Activated CD8-positive, alpha-beta memory T cell treated with anti-CD3 and anti-CD28 coated beads, Interleukin-2, amount 50 U/mL, for 4 hours (primary cell): ENCODE data around the gene RAB6B.

Experiments used
- DNase-seq: peaks from one replicate; pipeline ENCODE4 v3.0.0-alpha.2; 2020

Gene RAB6B

DNA sequence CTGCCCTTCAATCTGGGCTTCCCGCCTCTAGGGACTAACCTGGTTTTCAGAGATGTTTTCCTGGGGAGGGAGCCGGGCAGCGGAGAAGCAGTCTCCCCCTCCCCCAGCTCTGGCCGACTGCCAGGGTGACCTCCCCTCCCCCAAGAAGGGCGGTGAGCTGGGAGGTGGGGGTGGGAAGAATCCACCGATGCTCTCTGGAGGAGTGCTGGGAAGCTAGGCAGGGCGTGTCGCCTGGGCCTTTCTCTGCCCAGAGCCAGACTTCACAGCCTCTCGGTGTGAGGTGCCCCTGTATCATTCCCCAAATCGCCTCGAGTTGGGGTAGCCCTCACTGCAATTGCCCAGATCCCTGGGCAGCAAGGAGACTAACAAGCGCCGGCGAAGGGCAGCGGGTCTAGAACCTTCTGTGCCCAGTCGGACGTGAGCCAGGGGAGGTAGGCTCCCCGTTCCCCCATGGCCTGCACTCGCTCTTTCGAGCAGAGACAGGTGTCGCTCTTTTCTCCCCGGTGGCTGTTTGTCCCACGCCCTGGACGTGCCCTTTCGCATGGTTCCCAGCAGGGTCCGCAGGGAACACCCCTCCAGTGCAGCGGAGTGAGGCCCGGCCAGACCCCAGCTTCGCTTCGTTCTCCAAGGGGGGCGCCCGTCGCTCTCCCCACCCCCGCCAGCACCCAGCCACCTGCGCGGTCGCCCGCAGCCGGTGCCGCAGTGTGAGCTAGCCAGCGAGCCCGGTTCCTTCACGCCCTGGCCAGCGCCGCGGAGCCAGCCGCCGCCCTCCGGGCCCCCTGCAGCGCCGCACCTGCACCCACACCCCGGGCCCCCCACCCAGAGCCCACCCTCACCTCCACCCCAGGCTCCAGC, 1.1 kb downstream of the RAB6B start:
- no peak for DNase-seq

DNA sequence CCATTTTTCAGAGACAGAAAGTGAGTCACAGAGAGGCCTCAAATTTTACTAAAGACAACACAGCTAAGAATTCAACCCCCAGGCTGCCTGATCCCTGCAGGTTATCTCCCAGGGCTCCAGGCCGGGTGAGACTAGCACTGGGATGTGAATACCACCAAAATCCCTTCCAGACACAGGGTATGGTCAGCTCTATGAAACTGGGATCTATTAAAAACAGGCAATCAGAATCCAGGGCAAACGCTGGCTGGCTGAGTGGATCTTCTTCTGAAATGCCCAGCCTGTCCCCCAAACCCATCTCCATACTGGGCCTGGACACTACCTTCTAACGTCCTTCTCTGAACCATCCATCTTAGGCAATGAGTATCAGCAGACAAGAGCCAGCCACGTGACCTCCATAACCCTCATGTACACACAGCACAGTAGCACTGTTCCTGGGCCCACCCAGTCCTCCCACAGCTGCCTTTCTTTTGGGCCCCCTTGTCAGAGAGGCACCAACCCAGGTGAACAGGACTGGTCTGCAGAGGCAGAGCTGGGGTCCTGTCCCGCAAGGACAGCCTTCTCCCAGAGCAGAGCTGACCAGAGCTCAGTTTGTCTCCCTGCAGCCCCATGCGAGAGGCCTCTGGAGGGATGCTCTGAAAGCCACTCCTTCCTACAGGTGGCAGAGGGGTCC, 1.9 kb downstream of the RAB6B start:
- no peak for DNase-seq

- no peak for DNase-seq
These were observed 3.0 kb downstream of the RAB6B start for GRCh38 chr3:133892541-133893231.

DNA sequence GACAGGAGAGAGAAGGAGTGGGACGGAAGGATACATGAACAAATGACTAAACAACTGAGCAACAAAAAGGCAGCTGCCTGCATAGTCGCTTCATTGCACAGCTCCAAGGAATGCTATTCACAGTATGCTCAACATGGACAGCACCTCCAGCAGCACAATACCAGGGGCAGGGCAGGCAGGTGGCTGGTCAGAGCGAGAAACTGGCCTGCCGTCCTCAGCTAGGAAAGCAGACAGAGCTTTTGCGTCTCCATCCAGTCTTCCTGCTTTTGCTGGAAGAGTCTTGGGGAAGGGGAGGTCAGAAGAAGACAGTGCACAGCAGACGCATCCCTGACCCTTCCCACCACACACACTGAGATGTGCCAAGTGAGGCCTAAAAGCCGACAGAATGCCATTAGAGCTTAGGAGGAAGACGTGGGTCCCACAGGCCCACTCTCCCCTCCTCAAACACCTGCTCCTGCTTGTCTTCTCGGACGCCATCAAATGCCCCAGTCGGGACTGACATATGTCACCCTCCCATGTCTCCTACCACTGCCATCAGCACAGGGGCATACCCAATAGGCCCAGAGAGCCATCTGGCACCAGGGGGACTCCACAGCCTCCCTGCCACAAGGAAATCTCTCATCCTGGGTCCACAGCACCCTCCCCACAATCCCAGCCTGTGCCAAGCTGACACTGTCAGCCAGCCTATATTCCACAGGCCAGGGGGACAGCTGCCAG, 3.9 kb downstream of the RAB6B start:
- DNase-seq, result no peak

GRCh38 chr3:133890972-133891644, 4.6 kb downstream of the RAB6B start:
- DNase-seq, result no peak

GRCh38 chr3:133890037-133890436, 5.6 kb downstream of the RAB6B start:
- no peak for DNase-seq

GRCh38 chr3:133888726-133889340, 6.8 kb downstream of the RAB6B start:
- DNase-seq, result no peak

DNA sequence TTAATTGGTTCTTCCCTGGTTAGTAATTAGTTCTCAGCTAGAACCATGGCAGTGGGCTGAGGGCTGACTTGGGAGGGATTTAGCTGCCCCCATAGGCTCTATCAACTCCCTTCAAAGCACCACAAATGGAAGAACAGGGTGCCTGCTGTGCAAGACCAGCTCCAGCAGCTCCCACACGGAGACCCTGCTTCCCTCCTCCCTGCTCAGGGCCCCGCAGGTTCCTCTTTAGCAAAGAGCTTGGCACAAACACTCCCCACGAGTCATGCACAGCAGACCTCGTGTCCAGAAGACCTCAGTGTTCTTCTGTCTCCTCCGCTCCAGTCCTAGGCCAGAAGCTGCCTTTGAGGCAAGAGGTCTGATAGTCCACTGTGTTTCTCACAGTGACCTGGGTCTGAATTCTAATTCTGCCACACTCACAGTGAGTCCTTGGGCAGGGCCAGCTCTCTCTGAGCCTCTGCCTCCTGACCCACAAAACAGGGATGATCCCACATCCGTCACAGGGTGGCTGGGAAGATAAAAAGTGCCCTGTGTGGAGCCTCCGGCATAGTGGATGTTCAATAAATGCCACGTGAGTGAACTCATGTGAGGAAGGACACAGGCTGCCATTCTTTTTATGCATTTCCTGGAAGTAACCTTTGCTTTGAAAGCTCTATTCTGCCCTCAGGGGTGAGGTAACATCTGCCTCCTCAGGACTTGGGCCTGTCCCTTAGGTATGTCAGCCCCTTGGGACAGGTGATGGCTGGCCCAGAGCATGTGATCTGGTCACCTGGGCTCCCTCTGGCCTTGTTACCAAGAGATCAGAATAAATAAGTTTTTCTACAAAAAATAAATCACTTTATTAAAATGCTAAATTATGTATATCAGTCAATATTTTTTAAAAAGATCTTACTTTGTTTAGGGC, 7.6 kb downstream of the RAB6B start:
- DNase-seq, result no peak

GRCh38 chr3:133887074-133887802, 8.4 kb downstream of the RAB6B start:
- DNase-seq, result no peak

DNA sequence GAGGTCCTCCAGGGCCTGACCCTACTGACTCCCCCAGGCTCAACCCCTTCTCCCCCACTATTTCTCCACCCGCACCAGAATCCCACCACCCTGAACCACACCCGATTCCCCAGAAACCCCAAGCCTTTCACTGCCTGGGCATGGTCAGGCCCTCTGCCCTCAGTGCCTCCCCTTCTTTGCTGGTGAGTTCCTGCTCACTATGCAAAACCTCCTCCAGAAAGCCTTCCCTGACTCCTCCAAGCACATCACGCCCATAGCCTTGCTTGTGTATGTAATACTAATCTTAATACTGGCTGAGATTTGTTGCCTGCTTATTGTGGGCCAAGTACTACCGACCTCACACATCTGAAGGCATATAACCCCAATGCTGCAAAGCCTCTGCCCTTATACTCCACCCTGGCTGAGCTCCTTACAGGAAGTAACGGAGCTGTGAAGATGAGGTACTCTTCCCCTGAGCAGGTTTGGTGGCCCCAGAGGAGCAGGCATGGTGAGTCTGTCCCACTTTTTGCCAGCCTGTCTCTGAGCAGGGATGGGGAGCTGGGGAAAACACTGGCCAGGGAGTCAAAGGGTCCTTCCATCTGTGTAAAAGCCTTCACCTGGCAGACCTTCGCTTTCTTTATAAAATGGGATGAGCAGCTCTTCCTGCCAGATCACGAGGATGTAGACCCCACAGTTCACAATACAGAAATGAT, 9.5 kb downstream of the RAB6B start:
- DNase-seq, result no peak

GRCh38 chr3:133884887-133885711, 10.6 kb downstream of the RAB6B start:
- DNase-seq, result no peak

DNA sequence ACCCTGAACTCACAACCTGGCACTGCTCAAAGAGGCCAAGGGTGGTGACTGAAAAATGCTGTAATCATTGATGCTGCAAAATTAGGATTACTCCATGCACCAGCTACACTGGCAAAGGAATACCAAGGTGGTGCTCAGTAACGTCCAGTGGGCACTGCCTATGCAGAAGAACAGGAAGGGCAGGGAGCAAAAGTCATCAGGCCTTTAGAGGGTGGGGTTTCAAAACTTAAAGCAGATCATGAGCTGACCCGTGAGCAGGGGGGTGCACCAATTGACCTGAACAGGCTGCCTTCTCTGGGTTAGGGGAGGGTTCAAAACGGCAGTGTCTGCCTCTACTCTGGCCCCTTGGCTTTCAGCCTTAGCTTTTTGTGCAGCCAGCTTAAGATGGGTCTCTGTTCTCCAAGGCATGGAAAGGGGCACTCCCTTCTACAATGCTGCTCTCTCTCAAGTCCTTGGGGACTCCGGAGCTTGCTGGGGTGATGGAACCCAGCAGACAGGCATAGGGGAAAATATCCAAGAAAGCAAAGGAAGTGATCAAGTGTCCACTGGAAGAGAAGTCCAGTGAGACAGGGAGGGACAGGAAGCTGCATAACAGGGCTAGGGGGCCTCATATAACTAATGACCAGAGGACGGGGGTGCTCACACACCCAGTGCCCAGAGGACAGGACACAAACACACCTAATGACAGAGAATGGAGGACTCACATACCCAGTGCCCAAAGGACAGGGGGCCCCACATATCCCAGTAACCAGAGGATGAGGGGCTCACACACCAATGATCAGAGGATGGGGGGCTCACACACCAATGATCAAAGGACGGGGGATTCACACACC, 11.4 kb downstream of the RAB6B start:
- no peak for DNase-seq

GRCh38 chr3:133883641-133884040, 12.0 kb downstream of the RAB6B start:
- DNase-seq, result no peak

- DNase-seq, result no peak
These were observed 12.6 kb downstream of the RAB6B start for GRCh38 chr3:133882986-133883586.

- DNase-seq, result no peak
These were observed 13.5 kb downstream of the RAB6B start for GRCh38 chr3:133881939-133882825.

DNA sequence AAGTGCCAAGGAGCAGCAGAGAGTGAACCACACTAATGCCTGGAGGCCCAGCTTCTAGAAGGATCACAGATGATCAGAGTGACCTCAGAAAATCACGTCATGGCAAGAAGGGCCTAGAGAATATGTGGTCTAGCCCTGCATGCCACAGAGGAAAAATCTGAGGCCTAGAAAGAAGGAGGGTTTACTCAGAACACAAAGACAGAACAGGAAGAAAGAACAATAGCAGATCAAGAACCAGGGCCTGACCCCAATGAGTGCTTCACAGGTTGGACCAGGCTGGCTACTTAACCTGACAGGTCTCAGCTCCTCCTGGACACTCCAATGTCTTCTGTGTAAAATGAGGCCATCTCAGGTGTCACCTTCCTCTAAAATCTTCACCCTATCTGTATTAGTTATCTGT, 14.2 kb downstream of the RAB6B start:
- no peak for DNase-seq
